Kidney epithelial cell (primary cell): ENCODE results near the gene KCNQ1. TPM values are rescaled to one million over a fixed set of nuclear protein-coding genes. Genes with fewer than 3 reads are reported as not detected.

Source experiments
- DNase-seq: peaks from one replicate; pipeline ENCODE4 v3.0.0-alpha.2; 2010; ENCODE audit warnings: low read depth
- H3K27me3 ChIP-seq: 2 replicates; pipeline ENCODE4 v1.6.0; 2011; ENCODE audit warnings: low read length; ENCODE audit not compliant: control insufficient read depth, insufficient read depth
- H3K36me3 ChIP-seq: 2 replicates; pipeline ENCODE4 v1.5.1; 2011; ENCODE audit warnings: low read length; ENCODE audit not compliant: control insufficient read depth, insufficient read depth
- H3K4me3 ChIP-seq: 2 replicates; pipeline ENCODE4 v1.5.1; 2011; ENCODE audit warnings: low read depth, mild to moderate bottlenecking, control low read depth, low read length
- CTCF ChIP-seq: IDR thresholded peaks from 2 replicates; pipeline ENCODE4 v1.5.1; 2011; ENCODE audit warnings: mild to moderate bottlenecking, moderate library complexity, low read length, control low read depth, inconsistent platforms; ENCODE audit not compliant: insufficient read depth, poor library complexity, severe bottlenecking
- total RNA-seq: library from RNA; depleted of rRNA; stranded (reverse); fragments of >200 nt; gene quantifications from 2 replicates; pipeline ENCODE4 v1.2.3, GENCODE V29; 2015

KCNQ1 gene
- total RNA-seq, 1 donor from 2014 or later, result 2.3 TPM

DNA sequence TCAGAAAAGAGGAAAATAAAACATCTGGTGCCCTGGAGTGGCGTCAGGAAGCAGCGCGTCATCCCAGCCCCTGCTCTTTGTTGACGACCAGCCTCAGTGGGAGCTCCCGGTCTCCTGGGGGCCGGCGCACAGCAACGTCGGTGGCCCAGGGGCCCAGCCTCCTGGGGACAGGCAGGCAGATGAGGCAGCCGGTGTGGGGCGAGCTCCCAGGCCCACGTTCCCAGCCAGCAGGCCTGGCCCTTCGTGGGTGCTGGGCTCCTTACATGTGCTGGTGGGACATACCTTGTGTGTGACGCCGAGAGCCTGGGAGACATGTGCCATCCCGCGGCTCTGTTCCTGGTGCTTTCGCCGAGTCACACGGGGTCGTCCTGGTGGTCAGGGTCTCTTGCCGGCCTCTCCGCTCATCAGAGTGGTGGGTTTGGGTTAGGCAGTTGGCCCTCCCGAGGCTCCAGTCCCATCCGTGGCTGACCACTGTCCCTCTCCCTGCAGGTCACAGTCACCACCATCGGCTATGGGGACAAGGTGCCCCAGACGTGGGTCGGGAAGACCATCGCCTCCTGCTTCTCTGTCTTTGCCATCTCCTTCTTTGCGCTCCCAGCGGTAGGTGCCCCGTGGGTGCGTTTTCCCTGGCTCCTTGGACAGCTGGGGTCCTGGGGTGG lies 138.3 kb downstream of the KCNQ1 start:
- Histone ChIP-seq H3K4me3 (no peak overlapping the region), H3K27me3 (peaks cover 9% of the 10 kb centered on the region), H3K36me3 (no peaks in the 10 kb centered on the region)
- no peak for TF ChIP-seq CTCF
- no peak for DNase-seq

GRCh38 chr11:2583605-2583958 lies 138.8 kb downstream of the KCNQ1 start:
- no peak for DNase-seq
- no peak for TF ChIP-seq CTCF
- H3K27me3 ChIP-seq, result peaks cover 9% of the 10 kb centered on the region
- H3K4me3 ChIP-seq, result no peak overlapping the region
- no peaks in the 10 kb centered on the region for H3K36me3 ChIP-seq

DNA sequence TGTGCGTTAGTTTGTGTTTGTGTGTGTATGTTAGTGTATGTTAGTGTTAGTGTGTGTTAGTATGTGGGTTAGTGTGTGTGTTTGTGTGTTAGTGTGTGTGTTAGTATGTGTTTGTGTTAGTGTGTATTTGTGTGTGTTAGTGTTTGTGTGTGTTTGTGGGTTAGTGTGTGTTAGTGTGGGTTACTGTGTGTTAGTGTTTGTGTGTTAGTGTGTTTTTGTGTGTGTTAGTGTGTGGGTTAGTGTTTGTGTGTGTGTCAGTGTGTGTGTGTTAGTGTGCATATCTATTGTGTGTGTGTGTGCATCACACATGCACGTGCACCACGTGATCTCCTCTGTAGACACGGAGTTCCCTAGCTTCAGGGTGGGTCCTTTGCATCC lies 139.6 kb downstream of the KCNQ1 start:
- Histone ChIP-seq H3K27me3 (peaks cover 9% of the 10 kb centered on the region), H3K4me3 (no peak overlapping the region), H3K36me3 (no peaks in the 10 kb centered on the region)
- TF ChIP-seq CTCF, result no peak
- no peak for DNase-seq

DNA sequence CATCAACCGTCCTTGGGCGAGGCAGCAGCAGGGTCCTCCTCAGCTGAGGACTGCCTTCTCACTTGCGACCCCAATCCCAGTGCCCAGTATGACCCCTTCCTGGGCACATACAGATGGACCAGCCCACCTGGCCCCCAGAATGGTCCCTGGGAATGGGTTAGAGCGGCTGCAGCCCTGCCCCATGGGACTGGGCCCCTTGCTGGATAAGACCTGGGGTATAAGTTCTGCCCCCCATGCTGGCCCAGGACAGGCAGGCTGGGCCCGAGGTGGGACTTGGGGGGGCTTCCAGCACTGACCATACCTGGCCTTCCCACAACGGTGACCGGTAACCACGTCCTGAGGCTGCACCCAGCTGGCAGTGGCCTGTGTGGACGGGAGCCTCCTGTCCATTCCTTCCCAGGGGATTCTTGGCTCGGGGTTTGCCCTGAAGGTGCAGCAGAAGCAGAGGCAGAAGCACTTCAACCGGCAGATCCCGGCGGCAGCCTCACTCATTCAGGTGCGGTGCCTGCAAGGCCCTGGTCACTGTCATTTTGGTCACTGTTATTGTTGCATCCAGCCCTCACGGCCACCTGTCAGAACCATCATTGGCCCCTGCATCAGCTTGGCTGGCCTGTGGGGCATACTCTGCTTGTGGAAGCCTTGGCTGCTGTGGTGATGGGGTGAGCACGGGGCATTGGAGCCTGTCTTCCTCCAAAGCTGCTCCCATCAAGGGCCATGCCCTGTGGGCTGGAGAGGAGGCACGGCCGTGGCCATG lies 140.2 kb downstream of the KCNQ1 start:
- no peak for TF ChIP-seq CTCF
- no peak for DNase-seq
- H3K4me3 ChIP-seq, result no peak overlapping the region
- no peaks in the 10 kb centered on the region for H3K36me3 ChIP-seq
- H3K27me3 ChIP-seq, result peaks cover 9% of the 10 kb centered on the region

- Histone ChIP-seq H3K27me3 (peaks cover 14% of the 10 kb centered on the region), H3K4me3 (no peak overlapping the region), H3K36me3 (no peaks in the 10 kb centered on the region)
- no peak for TF ChIP-seq CTCF
- no peak for DNase-seq
Observed at GRCh38 chr11:2585566-2586086, 140.8 kb downstream of the KCNQ1 start.
